Measurements from ENCODE around the gene UBE2H. TPM values are rescaled to one million over a fixed set of nuclear protein-coding genes. Genes with fewer than 3 reads are reported as not detected.

UBE2H gene
- total and polyA plus RNA-seq, 2 of the 4 experiments (the other 2 are of a cell fraction) = 34.6 to 49.4 TPM

GRCh38 chr7:129951226-129952085 is 1.3 kb downstream of the UBE2H start:
- ATAC-seq (ENCODE audit: low read depth) (no peak), DNase-seq (no peak)
- peak overlapping the region; percentile 23; the same call in 1 of the 2 replicates for H2BK20ac ChIP-seq (ENCODE audit: low read depth, low read length)
- H4K5ac ChIP-seq (ENCODE audit: low read depth, low read length) = peak overlapping the region; percentile 19; the same call in 1 of the 2 replicates
- H2AK5ac ChIP-seq (ENCODE audit: low read depth, low read length) = peak overlapping the region; percentile 65
- no CpG with 5 or more reads among the region's 8 CpGs for WGBS, 2 experiments (ENCODE audit: extremely low coverage in 2 of 2, insufficient read length in 1 of 2)
- H4K8ac ChIP-seq (ENCODE audit: low read depth in 2 of 2, low read length in 2 of 2) = peak overlapping the region; percentile 36 to 58; a peak in 2 of 4 replicates
- H2BK120ac ChIP-seq (ENCODE audit: low read depth, low read length) = peak overlapping the region; percentile 13; the same call in 1 of the 2 replicates
- H3K4me3 ChIP-seq (ENCODE audit: insufficient read depth, low read depth, low read length) = peak overlapping the region; percentile 95
- in situ Hi-C loops (cut with MboI; ENCODE audit: low sequenced_read_pairs) (no loop called here), intact Hi-C loops (cut with micrococcal nuclease) (loop anchor here (2.0 to 5.0 kb wide), 2 partner anchors 19 to 94 kb away; no protein-coding TSS in a partner anchor), dilution Hi-C loops (cut with HindIII; ENCODE audit: low sequenced_read_pairs, unreplicated experiment) (no loop called here)
- peak overlapping the region; percentile 96 for H3K9ac ChIP-seq (ENCODE audit: low read depth, low read length)
- peak overlapping the region; percentile 90 for H3K4me2 ChIP-seq (ENCODE audit: low read depth, low read length)
- peak overlapping the region; percentile 77 for H3K4ac ChIP-seq (ENCODE audit: low read depth, low read length)
- peaks cover 4% of the 10 kb centered on the region; the same call in 1 of the 2 replicates for H3K9me1 ChIP-seq (ENCODE audit: insufficient read depth, low read length)
- no peaks in the 10 kb centered on the region for H3K36me3 ChIP-seq (ENCODE audit: control insufficient read depth, insufficient read depth, low read length)
- no peaks in the 10 kb centered on the region for H3K9me3 ChIP-seq (ENCODE audit: control insufficient read depth, insufficient read depth, low read length)
- peaks cover 41% of the 10 kb centered on the region for H4K20me1 ChIP-seq (ENCODE audit: insufficient read depth, low read length)
- BruUV-seq (replicated peaks) = TSS peak; percentile 13
- peak overlapping the region; percentile 5 for H2AFZ ChIP-seq (replicated peaks; ENCODE audit: low read length, poor library complexity)
- H3K18ac ChIP-seq (ENCODE audit: low read depth, low read length) = peak overlapping the region; percentile 74
- H3K14ac ChIP-seq (replicated peaks; ENCODE audit: low read depth, low read length) = peak overlapping the region; percentile 54
- peak overlapping the region; percentile 72 for H4K91ac ChIP-seq (ENCODE audit: insufficient read depth, low read depth, low read length)
- peaks cover 0 to 30% of the 10 kb centered on the region in 2 experiments; a peak in 2 of 4 replicates for H3K79me1 ChIP-seq (ENCODE audit: low read depth in 1 of 2, low read length in 2 of 2)
- ChIA-PET POLR2A (ENCODE audit: unreplicated experiment) (no interaction called here), CTCF (interaction anchor here (0.6 kb wide), 2 partner anchors 57 to 287 kb away, joined by 3 read pairs; no protein-coding TSS in a partner anchor)
- H3K4me1 ChIP-seq (ENCODE audit: control insufficient read depth, insufficient read depth, low read length) = peaks cover 8% of the 10 kb centered on the region
- 0 out of 3 replicates have a peak overlapping the region, but pooled peaks have one; percentile 9 for H2BK15ac ChIP-seq (ENCODE audit: low read depth, low read length)
- peak overlapping the region; percentile 87 for H2BK5ac ChIP-seq (ENCODE audit: low read depth, low read length, poor library complexity, severe bottlenecking)
- peak overlapping the region; percentile 85 for H3K27ac ChIP-seq (ENCODE audit: insufficient read depth, low read length)
- H3K23ac ChIP-seq (ENCODE audit: low read depth, low read length) = peak overlapping the region; percentile 49
- no peaks in the 10 kb centered on the region for H3K27me3 ChIP-seq (ENCODE audit: control insufficient read depth, insufficient read depth, low read length)
- TF ChIP-seq FOS (IDR thresholded peaks at IDR 0.05; ENCODE audit: low read depth, low read length) (no peak), MAFK (IDR thresholded peaks at IDR 0.05; ENCODE audit: low read depth, low read length) (no peak), CTCF (conservative IDR thresholded peaks at IDR 0.05; ENCODE audit: low read depth, low read length) (no peak; the same call in 1 of the 2 replicates), MAZ (IDR thresholded peaks at IDR 0.05; ENCODE audit: borderline replicate concordance, low read depth, low read length) (no peak)
- H2AK9ac ChIP-seq (replicated peaks; ENCODE audit: low read depth, low read length, poor library complexity) = peak overlapping the region; percentile 87
- peak overlapping the region; percentile 75; the same call in 1 of the 2 replicates for H3K56ac ChIP-seq (ENCODE audit: extremely low read depth, insufficient read depth, low read length)

Data from IMR-90 (cell line).